PC-9 (cell line): Measurements from ENCODE around the gene PDZD4. TPM values are rescaled to one million over a fixed set of nuclear protein-coding genes. Genes with fewer than 3 reads are reported as not detected.

Experiments used
- BruUV-seq: library from RNA; stranded (reverse); fragments of 400-500 nt; replicated peaks from 2 replicates; lab custom pipeline; 2021; lab: Mats Ljungman, UMichigan
- CTCF ChIA-PET: fragments of 300-600 bp; sonication (Branson Sonifier 250); formaldehyde crosslinking; loops from one replicate; lab custom pipeline; 2022; ENCODE audit warnings: antibody characterized with exemption; lab: Charles Lee
- POLR2A ChIA-PET: fragments of 300-600 bp; sonication (Branson Sonifier 250); formaldehyde crosslinking; loops from one replicate; lab custom pipeline; 2022; ENCODE audit warnings: antibody characterized with exemption; ENCODE audit not compliant: unreplicated experiment; lab: Charles Lee
- DNase-seq, 2 experiments: peaks; one replicate each; pipeline versions ENCODE4 v3.0.0 to v3.0.0-alpha.2; 2015 to 2022; ENCODE audit warnings: mixed read lengths in 1 of 2
- H2AFZ ChIP-seq: fragments of 200-600 bp; sonication (generic); 2 replicates; pipeline ENCODE4 v1.8.1; 2017; ENCODE audit warnings: antibody characterized with exemption
- H3F3A ChIP-seq: fragments of 200-600 bp; sonication (generic); 2 replicates; pipeline ENCODE4 v1.8.1; 2017; ENCODE audit warnings: antibody characterized with exemption, mild to moderate bottlenecking, low read depth; ENCODE audit not compliant: insufficient read depth
- H3K27ac ChIP-seq: fragments of 200-600 bp; sonication (generic); 2 replicates; pipeline ENCODE4 v1.6.1; 2016; ENCODE audit warnings: mixed run types
- H3K27me3 ChIP-seq: fragments of 200-600 bp; sonication (generic); 2 replicates; pipeline ENCODE4 v1.6.1; 2016; ENCODE audit warnings: low read depth, mixed run types; ENCODE audit not compliant: insufficient read depth
- H3K36me3 ChIP-seq: fragments of 200-600 bp; sonication (generic); 2 replicates; pipeline ENCODE4 v1.6.1; 2016; ENCODE audit warnings: low read depth, mixed run types
- H3K4me1 ChIP-seq: fragments of 200-600 bp; sonication (generic); replicated peaks from 2 replicates; pipeline ENCODE4 v1.6.1; 2016; ENCODE audit warnings: mixed run types; ENCODE audit not compliant: insufficient read depth
- H3K4me2 ChIP-seq: fragments of 200-600 bp; sonication (generic); 2 replicates; pipeline ENCODE4 v1.6.1; 2017; ENCODE audit warnings: mixed run types
- H3K4me3 ChIP-seq: fragments of 200-600 bp; sonication (generic); 2 replicates; pipeline ENCODE4 v1.6.1; 2016; ENCODE audit warnings: mixed run types
- H3K79me2 ChIP-seq: fragments of 200-600 bp; sonication (generic); 2 replicates; pipeline ENCODE4 v1.6.1; 2017; ENCODE audit warnings: low read depth, mixed run types
- H3K9me2 ChIP-seq: fragments of 200-600 bp; sonication (generic); 2 replicates; pipeline ENCODE4 v1.8.1; 2017; ENCODE audit warnings: mild to moderate bottlenecking; ENCODE audit not compliant: insufficient read depth
- H3K9me3 ChIP-seq: fragments of 200-600 bp; sonication (generic); 2 replicates; pipeline ENCODE4 v1.8.1; 2016; ENCODE audit warnings: low read depth; ENCODE audit not compliant: insufficient read depth
- H4K20me1 ChIP-seq: fragments of 200-600 bp; sonication (generic); 2 replicates; pipeline ENCODE4 v1.8.1; 2017; ENCODE audit not compliant: insufficient read depth
- CTCF ChIP-seq: fragments of 200-600 bp; sonication (generic); conservative IDR thresholded peaks from 2 replicates; pipeline ENCODE4 v1.6.1; 2017; ENCODE audit warnings: mixed run types, antibody characterized with exemption, mild to moderate bottlenecking, moderate library complexity
- EZH2 ChIP-seq: fragments of 200-600 bp; sonication (generic); IDR thresholded peaks from 2 replicates; pipeline ENCODE4 v1.8.0; 2017; ENCODE audit warnings: antibody characterized with exemption, low read depth
- intact Hi-C: fragments of 100-400 bp; cut with micrococcal nuclease; formaldehyde crosslinking; loops from one replicate; pipeline ENCODE4 v1.10.0; 2022; ENCODE audit not compliant: unreplicated experiment
- total RNA-seq: library from RNA; stranded (reverse); gene quantifications from 2 replicates; pipeline ENCODE4 v1.2.3, GENCODE V29; 2021

The PDZD4 gene
- total RNA-seq, 1 experiment from 2014 or later: 0.17 TPM

- Histone ChIP-seq H2AFZ (no peak overlapping the region), H3K36me3 (no peaks in the 10 kb centered on the region), H4K20me1 (no peaks in the 10 kb centered on the region), H3K79me2 (no peaks in the 10 kb centered on the region), H3K4me2 (no peak overlapping the region), H3K9me3 (no peaks in the 10 kb centered on the region), H3K27me3 (no peaks in the 10 kb centered on the region), H3F3A (no peaks in the 10 kb centered on the region), H3K9me2 (no peaks in the 10 kb centered on the region), H3K27ac (no peak overlapping the region), H3K4me3 (no peak overlapping the region), H3K4me1 (no peaks in the 10 kb centered on the region)
- DNase-seq: no peak
- CTCF ChIA-PET: no interaction called here
- no TSS peak for BruUV-seq
- intact Hi-C loops: no loop called here
- POLR2A ChIA-PET: no interaction called here
- no peak for TF ChIP-seq CTCF
- TF ChIP-seq EZH2: no peak
These were observed 54.8 kb downstream of the PDZD4 start for GRCh38 chrX:153775293-153776119.

GRCh38 chrX:153774576-153775292, 55.6 kb downstream of the PDZD4 start:
- Histone ChIP-seq H3K4me2 (no peak overlapping the region), H3K27ac (no peak overlapping the region), H3K79me2 (no peaks in the 10 kb centered on the region), H3K9me2 (no peaks in the 10 kb centered on the region), H3K4me3 (no peak overlapping the region), H4K20me1 (no peaks in the 10 kb centered on the region), H3K27me3 (no peaks in the 10 kb centered on the region), H3F3A (no peaks in the 10 kb centered on the region), H3K9me3 (no peaks in the 10 kb centered on the region), H3K36me3 (no peaks in the 10 kb centered on the region), H3K4me1 (no peaks in the 10 kb centered on the region), H2AFZ (no peak overlapping the region)
- no TSS peak for BruUV-seq
- intact Hi-C loops: no loop called here
- no peak for TF ChIP-seq EZH2
- TF ChIP-seq CTCF: no peak
- ChIA-PET POLR2A (no interaction called here), CTCF (no interaction called here)
- no peak for DNase-seq

GRCh38 chrX:153773741-153774575, 56.4 kb downstream of the PDZD4 start:
- no peak overlapping the region for H3K4me2 ChIP-seq
- BruUV-seq: no TSS peak
- H3K27ac ChIP-seq: no peak overlapping the region
- no peak overlapping the region for H3K4me3 ChIP-seq
- no peak overlapping the region for H2AFZ ChIP-seq
- intact Hi-C loops: no loop called here
- no peaks in the 10 kb centered on the region for H3K4me1 ChIP-seq
- no peaks in the 10 kb centered on the region for H3K9me2 ChIP-seq
- no peaks in the 10 kb centered on the region for H3K9me3 ChIP-seq
- ChIA-PET CTCF (no interaction called here), POLR2A (no interaction called here)
- no peaks in the 10 kb centered on the region for H3K27me3 ChIP-seq
- no peaks in the 10 kb centered on the region for H3K36me3 ChIP-seq
- no peaks in the 10 kb centered on the region for H3F3A ChIP-seq
- no peaks in the 10 kb centered on the region for H4K20me1 ChIP-seq
- no peak for DNase-seq
- TF ChIP-seq CTCF: no peak
- no peak for TF ChIP-seq EZH2
- no peaks in the 10 kb centered on the region for H3K79me2 ChIP-seq
